Uterus (tissue), 2 donors: ENCODE data around the gene UBXN6.

Source experiments
- CTCF ChIP-seq, 4 experiments: fragments of 200-600 bp in 2 of 4; fragments of 450-650 bp in 2 of 4; sonication (generic) in 2 of 4; IDR thresholded peaks; one replicate each; pipeline ENCODE4 v1.5.1; 2016 to 2019; ENCODE audit warnings: antibody characterized with exemption in 4 of 4, mild to moderate bottlenecking in 2 of 4, moderate library complexity in 1 of 4
- POLR2A ChIP-seq, 2 donors: fragments of 450-650 bp; IDR thresholded peaks; one replicate each; pipeline ENCODE4 v1.6.1; 2016; ENCODE audit warnings: antibody characterized with exemption in 2 of 2, mild to moderate bottlenecking in 1 of 2, moderate library complexity in 1 of 2

GRCh38 chr19:4436231-4436630, 21.4 kb downstream of the UBXN6 start:
- TF ChIP-seq CTCF (IDR thresholded peaks at IDR 0.05) (no peak), POLR2A (IDR thresholded peaks at IDR 0.05) (no peak)
